Ovary (tissue), 3 donors: Measurements from ENCODE around the gene ARMCX2.

Source experiments
- CTCF ChIP-seq, 3 donors: fragments of 450-650 bp in 2 of 3; fragments of 200-600 bp in 1 of 3; IDR thresholded peaks; one replicate each; pipeline versions ENCODE4 v1.5.1 to v1.8.0; 2016 to 2022; ENCODE audit warnings: antibody characterized with exemption in 3 of 3, mild to moderate bottlenecking in 1 of 3
- POLR2A ChIP-seq: fragments of 450-650 bp; IDR thresholded peaks from one replicate; pipeline ENCODE4 v1.6.1; 2017; ENCODE audit warnings: antibody characterized with exemption, mild to moderate bottlenecking, moderate library complexity
- donor health status: DM: no; HTN: no; CAD: no.

DNA sequence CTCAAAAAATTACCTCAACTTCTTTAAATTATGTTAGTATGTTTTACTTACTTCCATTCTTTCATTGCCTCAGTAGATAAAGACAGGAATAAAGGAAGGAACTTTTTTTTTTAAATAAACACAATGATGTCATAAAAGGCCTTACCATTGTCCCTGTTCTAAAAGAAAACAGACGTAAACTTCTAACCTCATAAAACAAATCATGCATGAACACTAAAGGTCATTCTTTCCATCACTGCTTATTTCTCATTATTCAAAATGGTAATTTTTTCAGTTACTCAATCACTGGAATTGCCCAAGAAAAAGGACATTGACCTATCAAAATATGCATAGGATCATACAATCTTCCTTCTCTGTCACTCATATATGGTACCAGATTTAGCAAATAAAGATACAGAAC lies 32.2 kb upstream of the ARMCX2 start:
- TF ChIP-seq CTCF (IDR thresholded peaks at IDR 0.05): no peak
- no peak for TF ChIP-seq POLR2A
